RWPE1 (cell line): Measurements from ENCODE around the gene HOXA9.

ENCODE experiments used
- CTCF ChIA-PET: fragments of 350-600 bp; sonication (Branson Sonifier 250); formaldehyde crosslinking; extraction: SDS; loops from one replicate; lab custom pipeline; 2021; lab: Yijun Ruan, JAX
- POLR2A ChIA-PET: fragments of 400-600 bp; formaldehyde crosslinking; extraction: SDS; loops from one replicate; lab custom pipeline; 2020; ENCODE audit warnings: antibody characterized with exemption; ENCODE audit not compliant: low non-redundant PET; lab: Yijun Ruan, JAX
- DNase-seq: peaks from one replicate; pipeline ENCODE4 v3.0.0; 2012; ENCODE audit warnings: low spot score
- H3K27ac ChIP-seq: fragments of 450-650 bp; 2 replicates; pipeline ENCODE4 v1.5.1; 2017
- TF ChIP-seq, protein P1 (sequence below): fragments of 450-650 bp; conservative IDR thresholded peaks from 2 replicates; pipeline ENCODE4 v1.5.1; 2017; ENCODE audit warnings: low read depth, mild to moderate bottlenecking

HOXA9 gene

DNA sequence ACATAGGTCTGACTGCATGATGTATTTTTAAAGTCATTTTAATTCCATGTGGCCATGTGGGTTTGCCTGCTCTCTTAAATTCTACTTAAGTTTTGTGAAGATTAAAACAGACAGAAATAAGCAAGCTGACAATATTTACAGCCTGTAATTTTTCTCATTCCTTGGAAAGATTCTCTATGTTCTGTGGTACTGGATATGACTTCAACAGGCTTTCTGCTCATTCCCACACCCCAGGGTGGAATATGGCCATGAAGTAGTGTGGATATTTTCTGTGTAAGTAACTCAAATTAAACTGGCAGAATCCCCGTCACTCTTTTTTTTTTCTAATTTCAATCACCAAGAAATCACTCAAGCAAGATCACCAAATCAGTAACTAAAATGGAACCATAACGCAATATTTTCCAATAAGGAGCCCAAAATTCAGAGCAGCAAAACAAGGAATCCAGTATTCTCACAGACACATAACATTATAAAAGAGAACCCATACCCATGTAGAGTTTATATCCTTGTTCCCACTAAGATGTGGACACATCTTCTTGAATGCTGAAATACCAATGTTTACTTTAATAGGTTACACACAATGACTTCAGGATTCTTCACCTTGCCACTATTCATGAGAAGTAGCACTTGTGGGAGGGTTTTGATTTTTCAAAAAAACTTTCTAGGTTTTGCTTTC lies 27.6 kb downstream of the HOXA9 start:
- H3K27ac ChIP-seq: no peak overlapping the region
- ChIA-PET CTCF (interaction anchor here (0.7 to 1.0 kb wide), 3 partner anchors 19 to 1099 kb away, joined by 3 to 4 read pairs (median 3); no protein-coding TSS in a partner anchor), POLR2A (no interaction called here)
- DNase-seq: no peak
- TF ChIP-seq, protein P1, sequence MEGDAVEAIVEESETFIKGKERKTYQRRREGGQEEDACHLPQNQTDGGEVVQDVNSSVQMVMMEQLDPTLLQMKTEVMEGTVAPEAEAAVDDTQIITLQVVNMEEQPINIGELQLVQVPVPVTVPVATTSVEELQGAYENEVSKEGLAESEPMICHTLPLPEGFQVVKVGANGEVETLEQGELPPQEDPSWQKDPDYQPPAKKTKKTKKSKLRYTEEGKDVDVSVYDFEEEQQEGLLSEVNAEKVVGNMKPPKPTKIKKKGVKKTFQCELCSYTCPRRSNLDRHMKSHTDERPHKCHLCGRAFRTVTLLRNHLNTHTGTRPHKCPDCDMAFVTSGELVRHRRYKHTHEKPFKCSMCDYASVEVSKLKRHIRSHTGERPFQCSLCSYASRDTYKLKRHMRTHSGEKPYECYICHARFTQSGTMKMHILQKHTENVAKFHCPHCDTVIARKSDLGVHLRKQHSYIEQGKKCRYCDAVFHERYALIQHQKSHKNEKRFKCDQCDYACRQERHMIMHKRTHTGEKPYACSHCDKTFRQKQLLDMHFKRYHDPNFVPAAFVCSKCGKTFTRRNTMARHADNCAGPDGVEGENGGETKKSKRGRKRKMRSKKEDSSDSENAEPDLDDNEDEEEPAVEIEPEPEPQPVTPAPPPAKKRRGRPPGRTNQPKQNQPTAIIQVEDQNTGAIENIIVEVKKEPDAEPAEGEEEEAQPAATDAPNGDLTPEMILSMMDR: no peak

DNA sequence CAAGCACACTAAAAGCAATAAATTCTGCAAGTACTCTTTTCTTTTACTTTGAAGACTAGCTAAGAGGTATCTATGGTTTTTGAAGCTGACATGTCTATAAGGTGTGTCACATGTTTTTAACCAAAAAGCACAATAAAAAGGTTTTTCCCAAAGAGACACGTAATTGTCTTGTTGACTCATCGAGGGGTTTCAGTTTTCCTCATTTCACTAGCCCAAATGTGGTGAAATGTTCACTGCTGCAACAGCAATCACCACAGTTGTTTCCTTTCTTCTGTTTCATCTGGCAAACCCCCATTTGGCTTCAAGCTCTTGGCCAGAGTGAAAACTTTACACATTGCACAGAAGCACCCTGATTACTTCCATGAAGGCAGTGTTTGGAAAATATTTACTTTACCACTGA lies 30.9 kb downstream of the HOXA9 start:
- CTCF ChIA-PET: no interaction called here
- no peak overlapping the region for H3K27ac ChIP-seq
- POLR2A ChIA-PET: no interaction called here
- TF ChIP-seq, protein P1: no peak
- DNase-seq: peak; percentile 42

DNA sequence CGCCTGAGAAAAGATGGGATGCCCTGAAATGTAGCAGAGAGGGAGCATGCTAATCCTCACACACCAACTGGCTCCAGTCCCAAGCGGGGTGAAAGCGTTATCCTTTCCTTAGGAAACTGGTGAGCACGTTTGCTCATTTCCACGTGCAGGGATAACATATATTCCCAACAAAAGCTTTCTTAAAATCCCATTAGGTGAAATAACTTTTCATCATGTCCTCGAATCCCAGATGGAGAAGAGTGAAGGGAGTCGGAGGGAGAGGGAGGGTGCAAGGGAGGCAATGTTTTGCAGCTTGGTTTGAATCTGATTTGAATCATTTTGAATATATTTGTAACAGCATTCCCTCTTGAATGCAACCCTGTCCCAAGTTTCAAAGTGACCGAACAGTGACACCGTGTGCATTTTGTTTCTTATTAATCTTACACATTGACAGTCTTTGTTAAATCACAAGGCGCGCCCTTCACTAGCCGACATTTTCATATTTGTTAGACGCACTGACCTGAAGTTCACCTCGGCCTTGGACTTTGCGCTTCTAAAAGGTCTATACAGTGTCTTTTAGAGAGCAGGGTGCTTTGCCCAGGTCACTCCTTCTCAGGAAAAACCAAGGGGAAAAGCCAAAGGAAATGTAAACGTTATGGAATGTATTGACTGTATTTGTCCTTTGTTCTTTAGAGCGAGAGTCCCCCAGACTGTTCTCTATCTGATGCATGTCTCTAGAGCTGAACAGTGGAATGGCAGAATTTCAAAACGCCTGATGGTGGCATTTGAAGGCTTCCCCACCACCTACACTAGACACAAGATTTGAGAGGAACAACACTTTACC lies 31.7 kb downstream of the HOXA9 start:
- no peak for DNase-seq
- no peak overlapping the region for H3K27ac ChIP-seq
- ChIA-PET CTCF (no interaction called here), POLR2A (interaction anchor here (0.7 kb wide), 1 partner anchor 28 kb away, joined by 3 read pairs; no protein-coding TSS in a partner anchor)
- TF ChIP-seq, protein P1: no peak

DNA sequence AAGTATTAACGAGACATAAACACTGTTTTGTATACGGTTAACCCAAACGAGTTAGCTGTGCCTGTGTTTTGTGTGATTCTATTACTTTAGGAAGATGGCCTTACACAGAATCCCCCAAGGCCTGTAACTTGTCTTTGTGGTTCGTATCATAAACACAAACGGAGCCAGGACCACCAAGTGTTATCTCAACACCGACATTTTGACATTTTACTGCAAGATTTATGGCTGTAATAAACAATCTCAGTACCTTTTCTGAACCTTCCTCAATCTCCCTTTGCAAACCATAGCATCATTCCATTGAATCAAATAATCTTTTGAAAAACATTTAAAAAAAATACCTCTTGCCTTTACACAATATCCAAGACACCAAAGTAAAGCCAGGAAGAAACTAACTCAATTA lies 32.4 kb downstream of the HOXA9 start:
- CTCF ChIA-PET: no interaction called here
- H3K27ac ChIP-seq: no peak overlapping the region
- TF ChIP-seq, protein P1: no peak
- DNase-seq: no peak
- POLR2A ChIA-PET: interaction anchor here (0.7 kb wide), 1 partner anchor 28 kb away, joined by 3 read pairs; no protein-coding TSS in a partner anchor

DNA sequence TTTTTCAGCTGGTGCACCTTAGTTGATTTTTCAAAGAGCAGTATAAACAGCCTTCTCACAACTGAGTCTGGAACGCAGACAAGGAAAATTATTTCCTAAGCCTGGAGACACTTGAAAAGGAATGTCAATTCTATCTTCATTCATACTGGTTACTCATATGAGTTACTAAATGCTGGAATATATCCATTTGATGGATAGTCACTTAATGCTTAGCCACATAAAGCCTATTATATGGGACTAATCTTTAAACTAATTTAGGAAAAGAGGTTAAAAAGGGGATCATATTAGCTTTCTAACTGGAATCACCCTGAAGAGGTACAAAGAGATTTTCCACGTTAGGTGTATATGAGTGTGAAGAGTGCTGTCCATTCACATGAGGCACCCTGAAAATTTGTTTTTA lies 33.1 kb downstream of the HOXA9 start:
- DNase-seq: no peak
- CTCF ChIA-PET: interaction anchor here (0.7 to 1.8 kb wide), 4 partner anchors 10 to 33 kb away, joined by 3 to 8 read pairs (median 4); partner anchors contain the start of gene HOXA5
- POLR2A ChIA-PET: no interaction called here
- H3K27ac ChIP-seq: no peak overlapping the region
- TF ChIP-seq, protein P1: no peak

DNA sequence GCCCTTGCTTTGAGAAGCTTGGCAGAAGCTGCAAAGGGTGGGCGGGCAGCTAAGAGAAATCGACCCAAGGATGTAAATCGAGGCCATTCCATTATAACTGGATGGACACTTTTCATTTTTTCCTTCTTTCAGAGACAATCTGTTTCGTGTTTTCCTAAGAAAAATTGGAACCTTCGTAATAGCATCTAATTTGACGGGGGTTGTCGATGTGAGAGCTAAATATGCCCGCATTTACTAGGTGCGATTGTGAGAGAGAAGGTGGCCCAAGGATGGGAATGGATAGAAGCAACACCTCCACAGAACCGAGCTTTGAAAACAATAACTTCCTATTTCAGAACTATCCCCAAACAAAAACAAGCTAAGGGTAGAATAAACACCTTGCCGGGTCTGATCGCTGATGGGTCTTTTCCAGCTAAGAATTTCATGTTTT lies 33.9 kb downstream of the HOXA9 start:
- H3K27ac ChIP-seq: peak overlapping the region; percentile 90
- TF ChIP-seq, protein P1: no peak
- ChIA-PET CTCF (interaction anchor here (0.5 to 1.8 kb wide), 10 partner anchors 8 to 767 kb away, joined by 3 to 8 read pairs (median 4); partner anchors contain the start of gene HOXA5), POLR2A (interaction anchor here (0.5 to 0.8 kb wide), 3 partner anchors 29 to 84 kb away, joined by 3 to 5 read pairs (median 3); no protein-coding TSS in a partner anchor)
- DNase-seq: no peak
